GM12801 (cell line): ENCODE measurements around the gene EIF4G1.

Source experiments
- CTCF ChIP-seq: IDR thresholded peaks from one replicate; pipeline ENCODE4 v1.5.1; 2011; ENCODE audit warnings: control low read depth; ENCODE audit not compliant: insufficient read length; ENCODE audit errors: extremely low read depth

The EIF4G1 gene

DNA sequence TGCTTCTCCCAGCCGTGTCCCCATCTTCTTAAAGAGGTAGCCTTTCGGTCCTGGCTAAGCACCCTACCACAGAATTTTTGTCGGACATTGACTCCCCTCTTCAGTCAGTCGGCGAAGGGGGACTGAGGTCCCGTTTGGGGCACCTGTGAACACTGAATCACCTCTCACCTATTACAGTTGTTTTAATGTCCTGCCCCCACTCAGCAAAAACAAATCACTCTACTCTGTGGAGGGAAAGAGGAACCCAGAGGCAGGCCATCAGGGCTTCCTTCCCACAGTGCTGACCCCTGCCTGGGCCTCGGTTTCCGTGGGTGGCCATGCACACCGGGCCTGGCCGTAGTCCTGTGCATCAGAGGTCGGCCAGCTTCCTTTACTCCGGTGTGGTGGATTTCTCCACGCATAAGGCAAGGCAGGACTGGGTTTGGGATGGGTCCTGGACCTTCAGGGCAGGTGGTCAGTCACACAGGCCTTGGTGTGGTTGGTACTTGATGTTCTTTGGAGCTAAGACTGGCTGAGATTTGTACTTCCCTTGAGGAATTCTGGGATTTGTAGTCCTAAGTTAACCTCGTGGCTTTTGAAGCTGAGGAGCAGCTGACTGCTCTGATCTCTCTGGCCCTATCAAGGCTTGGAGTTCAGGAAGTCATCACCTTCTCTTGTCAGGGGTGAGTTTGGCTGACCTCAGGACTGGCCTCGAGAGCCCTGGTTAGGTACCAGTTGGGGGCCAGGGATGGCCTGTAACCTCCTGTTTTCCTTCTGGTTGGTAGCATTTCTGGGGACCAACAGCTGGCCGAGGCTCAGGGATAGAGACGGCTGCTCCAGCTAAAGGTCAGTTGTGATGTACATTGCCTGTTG is 22.4 kb downstream of the EIF4G1 start:
- no peak for TF ChIP-seq CTCF

DNA sequence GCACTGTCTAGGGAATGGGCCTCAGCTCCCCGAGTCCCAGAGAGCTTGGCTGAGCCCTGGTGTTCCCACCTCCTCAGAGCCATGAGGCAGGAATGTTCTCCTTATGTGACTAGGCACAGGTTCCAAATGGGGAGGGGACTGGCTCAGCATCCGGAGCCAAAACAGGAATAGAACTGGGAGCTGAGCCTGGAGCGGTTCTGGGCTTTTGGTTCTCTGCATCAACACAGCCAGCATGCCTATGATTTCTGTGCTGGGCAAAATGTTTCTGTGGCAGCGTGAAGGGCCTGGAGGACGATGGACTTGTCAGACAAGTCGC is 23.0 kb downstream of the EIF4G1 start, which contains the start of gene FAM131A:
FAM131A (plus strand) TSS at position 202 of the 316 bp plus-strand sequence; CDS start at position 233, 31 bp downstream.
- TF ChIP-seq CTCF, result no peak

- no peak for TF ChIP-seq CTCF
Measured at GRCh38 chr3:184337981-184338380, 23.6 kb downstream of the EIF4G1 start.

DNA sequence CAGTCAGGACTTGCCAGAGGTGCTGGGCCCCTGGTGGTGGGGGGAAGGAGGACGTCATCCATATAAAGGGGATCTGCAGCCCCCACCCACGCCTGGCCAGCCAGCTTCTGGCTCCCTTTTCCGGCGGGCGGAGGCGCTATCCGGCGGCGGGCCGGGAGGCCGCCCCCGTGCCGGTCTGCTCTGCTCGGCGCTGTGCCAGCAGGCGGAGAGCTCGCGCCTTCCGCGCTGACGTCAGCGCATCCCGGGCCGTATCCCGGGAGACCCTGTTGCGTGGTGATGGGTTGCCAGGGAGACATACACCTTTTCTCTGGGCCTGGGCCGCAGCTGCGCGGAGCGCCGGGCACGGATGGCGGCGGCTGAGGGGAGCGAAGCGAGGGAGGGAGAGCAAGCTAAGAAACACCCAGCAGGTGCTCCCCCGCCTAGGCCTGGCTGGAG is 24.1 kb downstream of the EIF4G1 start:
- TF ChIP-seq CTCF, result no peak

- no peak for TF ChIP-seq CTCF
Measured at GRCh38 chr3:184339001-184339400, 24.6 kb downstream of the EIF4G1 start.

GRCh38 chr3:184341925-184342324 is 27.5 kb downstream of the EIF4G1 start:
- no peak for TF ChIP-seq CTCF

GRCh38 chr3:184343200-184343876 is 28.9 kb downstream of the EIF4G1 start:
- no peak for TF ChIP-seq CTCF
